Measurements from ENCODE around the gene PNRC1. TPM values are rescaled to one million over a fixed set of nuclear protein-coding genes. Genes with fewer than 3 reads are reported as not detected.

PNRC1 gene
- total RNA-seq, 4 donors from 2014 or later: 285 to 486 (median 315) TPM

GRCh38 chr6:89110284-89110683, 29.7 kb downstream of the PNRC1 start:
- Histone ChIP-seq H3K9me3 (no peaks in the 10 kb centered on the region), H3K4me1 (no peaks in the 10 kb centered on the region), H3K27me3 (no peaks in the 10 kb centered on the region), H3K27ac (replicated peaks in 1 of 4) (no peak overlapping the region), H3K4me3 (no peak overlapping the region), H3K36me3 (no peaks in the 10 kb centered on the region)
- 87% methylated on average over 3 of the region's 3 CpGs for WGBS
- TF ChIP-seq POLR2AphosphoS5 (IDR thresholded peaks at IDR 0.05): no peak
- no peak for TF ChIP-seq CTCF (IDR thresholded peaks at IDR 0.05)
- TF ChIP-seq EP300 (IDR thresholded peaks at IDR 0.05): no peak
- TF ChIP-seq POLR2A (IDR thresholded peaks at IDR 0.05; ENCODE audit: low read depth): no peak
- no peak for DNase-seq (ENCODE audit: extremely low spot score)
- intact Hi-C loops (cut with DNase I): no loop called here

GRCh38 chr6:89111933-89112332, 31.4 kb downstream of the PNRC1 start:
- no peak for DNase-seq (ENCODE audit: extremely low spot score)
- intact Hi-C loops (cut with DNase I): no loop called here
- 97% methylated on average over 9 of the region's 9 CpGs for WGBS
- Histone ChIP-seq H3K27ac (replicated peaks in 1 of 4) (no peak overlapping the region), H3K9me3 (no peaks in the 10 kb centered on the region), H3K27me3 (no peaks in the 10 kb centered on the region), H3K4me1 (peaks cover 0 to 7% (median 6%) of the 10 kb centered on the region in 4 donors), H3K4me3 (no peak overlapping the region), H3K36me3 (no peaks in the 10 kb centered on the region)
- no peak for TF ChIP-seq CTCF (IDR thresholded peaks at IDR 0.05)
- no peak for TF ChIP-seq EP300 (IDR thresholded peaks at IDR 0.05)
- TF ChIP-seq POLR2A (IDR thresholded peaks at IDR 0.05; ENCODE audit: low read depth): no peak
- no peak for TF ChIP-seq POLR2AphosphoS5 (IDR thresholded peaks at IDR 0.05)

- no peaks in the 10 kb centered on the region for H3K27me3 ChIP-seq
- H3K4me3 ChIP-seq: peak overlapping the region; percentile 70 to 82 (median 74)
- no peak for DNase-seq (ENCODE audit: extremely low spot score)
- H3K27ac ChIP-seq (replicated peaks in 1 of 4): peak overlapping the region in 1 of 4 donors; percentile 55
- WGBS: 72% methylated on average over 6 of the region's 6 CpGs
- H3K36me3 ChIP-seq: no peaks in the 10 kb centered on the region
- H3K4me1 ChIP-seq: peaks cover 0 to 22% (median 16%) of the 10 kb centered on the region in 4 donors
- TF ChIP-seq EP300 (IDR thresholded peaks at IDR 0.05) (no peak), POLR2A (IDR thresholded peaks at IDR 0.05; ENCODE audit: low read depth) (no peak), CTCF (IDR thresholded peaks at IDR 0.05) (no peak), POLR2AphosphoS5 (IDR thresholded peaks at IDR 0.05) (no peak)
- no peaks in the 10 kb centered on the region for H3K9me3 ChIP-seq
- intact Hi-C loops (cut with DNase I): no loop called here
These were observed 36.2 kb downstream of the PNRC1 start for GRCh38 chr6:89116702-89117101.

GRCh38 chr6:89117211-89118108, 36.9 kb downstream of the PNRC1 start, which contains the start of gene SRSF12:
SRSF12 (minus strand) TSS chr6:89118071; CDS start chr6:89117887, 184 bp downstream.
- no peaks in the 10 kb centered on the region for H3K36me3 ChIP-seq
- WGBS: 4% methylated on average over 16 of the region's 106 CpGs
- H3K9me3 ChIP-seq: no peaks in the 10 kb centered on the region
- no peaks in the 10 kb centered on the region for H3K27me3 ChIP-seq
- intact Hi-C loops (cut with DNase I): no loop called here
- H3K27ac ChIP-seq (replicated peaks in 1 of 4): peak within 1 kb of the TSS; percentile 55 to 79 (median 67)
- peak within 1 kb of the TSS; percentile 70 to 82 (median 74) for H3K4me3 ChIP-seq
- TF ChIP-seq POLR2AphosphoS5 (IDR thresholded peaks at IDR 0.05) (peak in 1 of 2 donors; percentile 7), POLR2A (IDR thresholded peaks at IDR 0.05; ENCODE audit: low read depth) (no peak), CTCF (IDR thresholded peaks at IDR 0.05) (peak in 1 of 3 experiments; percentile 12), EP300 (IDR thresholded peaks at IDR 0.05) (no peak)
- DNase-seq (ENCODE audit: extremely low spot score): no peak
- H3K4me1 ChIP-seq: peaks cover 0 to 22% (median 16%) of the 10 kb centered on the region in 4 donors
